H7 (cell line): ENCODE data around the gene TTPAL. TPM values are rescaled to one million over a fixed set of nuclear protein-coding genes. Genes with fewer than 3 reads are reported as not detected.

ENCODE experiments used
- DNase-seq: peaks from one replicate; pipeline ENCODE4 v3.0.0; 2012
- H3K27me3 ChIP-seq: 2 replicates; pipeline ENCODE4 v1.6.0; 2011; ENCODE audit warnings: mild to moderate bottlenecking, low read length; ENCODE audit not compliant: control insufficient read depth, insufficient read depth
- H3K36me3 ChIP-seq: replicated peaks from 2 replicates; pipeline ENCODE4 v1.5.1; 2011; ENCODE audit warnings: low read length; ENCODE audit not compliant: control insufficient read depth, insufficient read depth
- H3K4me3 ChIP-seq: 2 replicates; pipeline ENCODE4 v1.5.1; 2011; ENCODE audit warnings: low read depth, mild to moderate bottlenecking, control low read depth, low read length, moderate library complexity; ENCODE audit not compliant: insufficient read depth
- total RNA-seq: library from RNA; depleted of rRNA; stranded (reverse); fragments of >200 nt; shearing (Covaris generic); gene quantifications from 2 replicates; pipeline ENCODE4 v1.2.3, GENCODE V29; 2014

Gene TTPAL
- total RNA-seq, 1 experiment from 2014 or later: 3.6 TPM

DNA sequence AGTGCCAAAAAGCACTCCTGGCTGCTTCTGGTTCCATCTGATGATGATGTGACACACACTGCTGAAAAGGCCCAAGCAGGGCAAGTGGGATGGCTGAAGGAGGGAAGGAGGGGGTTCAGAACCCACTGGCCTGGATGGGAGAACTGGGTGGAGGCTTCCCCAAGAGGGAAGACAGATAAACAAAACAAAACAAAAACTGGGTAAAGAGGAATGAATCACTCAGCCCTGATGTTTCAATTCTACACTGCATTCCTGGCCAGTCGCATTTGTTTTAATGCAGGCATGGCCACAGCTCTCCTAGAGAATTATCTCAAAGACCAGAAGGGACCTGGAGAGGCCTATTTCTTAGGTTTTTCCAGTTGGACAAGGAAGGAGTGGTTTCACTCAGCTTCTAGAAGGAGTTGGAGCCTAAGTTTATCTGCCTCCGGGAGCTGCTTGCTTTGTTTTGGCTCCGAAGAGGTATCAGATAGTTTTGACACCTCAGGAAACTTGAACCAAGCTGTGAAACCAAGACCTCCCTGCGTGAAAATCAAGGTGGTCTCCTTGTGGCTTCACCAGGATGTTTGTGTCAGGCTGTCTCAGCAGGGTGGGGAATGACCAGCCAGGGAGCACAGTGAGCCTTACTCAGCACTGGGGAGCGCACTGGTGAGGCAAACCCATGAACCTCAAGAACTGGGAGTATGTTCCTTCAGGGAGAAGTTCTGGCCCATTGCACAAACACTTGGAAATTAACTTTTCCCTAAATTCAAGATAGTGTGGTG, 16.1 kb downstream of the TTPAL start:
- no peak for DNase-seq
- Histone ChIP-seq H3K36me3 (peaks cover 15% of the 10 kb centered on the region), H3K4me3 (no peak overlapping the region), H3K27me3 (no peaks in the 10 kb centered on the region)

DNA sequence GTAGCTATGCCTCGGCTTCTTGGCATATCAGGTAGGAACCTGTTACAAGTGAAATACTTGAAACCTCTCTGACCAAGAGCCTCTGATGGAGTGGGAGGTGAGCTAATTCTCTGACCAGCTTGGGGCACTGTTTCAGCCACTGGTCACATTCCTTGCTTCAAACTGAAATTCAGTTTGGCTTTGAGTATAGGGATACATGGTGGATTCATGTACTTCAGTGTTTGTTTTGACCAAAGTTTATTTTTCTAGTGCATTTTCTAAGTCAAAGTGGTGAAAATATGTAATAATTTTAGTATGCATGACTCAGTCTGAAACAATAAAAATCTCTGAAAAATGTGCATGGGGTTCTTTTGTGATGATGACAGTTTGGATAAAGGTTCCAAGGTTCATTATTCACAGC, 18.6 kb downstream of the TTPAL start:
- H3K4me3 ChIP-seq: no peak overlapping the region
- peaks cover 16% of the 10 kb centered on the region for H3K36me3 ChIP-seq
- no peaks in the 10 kb centered on the region for H3K27me3 ChIP-seq
- DNase-seq: no peak

GRCh38 chr20:44494681-44495080, 19.0 kb downstream of the TTPAL start:
- no peak for DNase-seq
- no peak overlapping the region for H3K4me3 ChIP-seq
- peaks cover 14% of the 10 kb centered on the region for H3K36me3 ChIP-seq
- no peaks in the 10 kb centered on the region for H3K27me3 ChIP-seq

- Histone ChIP-seq H3K4me3 (no peak overlapping the region), H3K36me3 (peaks cover 12% of the 10 kb centered on the region), H3K27me3 (no peaks in the 10 kb centered on the region)
- no peak for DNase-seq
These were observed 19.6 kb downstream of the TTPAL start for GRCh38 chr20:44495257-44495656.

DNA sequence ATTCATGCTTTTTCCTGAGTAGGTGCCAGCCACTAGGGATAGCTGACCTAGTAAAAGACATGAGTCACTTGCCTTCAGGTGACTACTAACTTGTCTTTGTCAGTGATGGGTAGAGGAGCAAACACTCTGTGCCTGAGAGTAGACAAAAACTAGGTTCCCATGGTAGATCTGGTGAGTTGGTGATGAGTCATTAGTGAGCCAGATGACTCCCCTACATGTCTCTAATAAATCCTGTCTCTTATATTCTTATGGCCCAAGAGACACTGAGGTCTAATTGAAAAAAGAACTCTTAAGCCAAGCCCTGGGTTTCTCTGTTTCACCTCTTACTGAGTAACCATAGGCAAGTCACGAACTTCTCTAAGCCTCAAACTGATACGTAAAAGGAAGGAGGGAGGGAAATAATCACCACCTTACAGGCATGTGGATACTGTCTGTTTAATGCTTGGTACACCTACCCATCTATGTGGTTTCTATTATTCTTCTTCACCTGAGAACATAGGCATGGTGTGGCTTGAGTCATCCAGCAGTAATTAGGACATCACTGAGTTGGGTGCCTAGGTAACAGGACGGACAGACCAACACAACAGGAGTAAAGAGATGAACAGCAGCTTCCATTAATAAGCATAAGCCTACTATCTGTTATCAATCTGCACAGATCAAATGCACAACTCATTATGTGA, 20.3 kb downstream of the TTPAL start:
- Histone ChIP-seq H3K27me3 (no peaks in the 10 kb centered on the region), H3K36me3 (peaks cover 16% of the 10 kb centered on the region), H3K4me3 (no peak overlapping the region)
- no peak for DNase-seq

DNA sequence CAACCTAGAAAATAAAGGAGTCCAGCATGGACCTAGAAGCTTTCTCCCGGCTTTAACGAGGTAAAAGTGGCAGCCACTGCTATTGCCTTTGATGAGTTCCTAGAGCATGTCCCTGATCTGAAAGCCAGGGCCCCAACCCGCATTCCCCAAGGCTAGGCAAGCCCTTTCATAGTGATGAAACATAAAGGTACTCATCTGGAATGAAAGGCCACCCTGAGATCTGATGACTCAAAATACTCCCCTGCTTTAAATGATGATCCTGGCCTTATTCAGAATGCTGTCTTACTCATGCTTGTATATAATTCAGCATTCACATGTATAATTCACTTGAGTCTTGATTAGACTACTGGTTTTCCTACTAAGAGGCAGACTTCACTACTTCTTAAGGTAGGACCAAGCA, 21.3 kb downstream of the TTPAL start:
- Histone ChIP-seq H3K27me3 (no peaks in the 10 kb centered on the region), H3K4me3 (no peak overlapping the region), H3K36me3 (peaks cover 20% of the 10 kb centered on the region)
- no peak for DNase-seq

- no peak for DNase-seq
- H3K36me3 ChIP-seq: peaks cover 22% of the 10 kb centered on the region
- H3K4me3 ChIP-seq: no peak overlapping the region
- H3K27me3 ChIP-seq: no peaks in the 10 kb centered on the region
These were observed 22.1 kb downstream of the TTPAL start for GRCh38 chr20:44497761-44498160.

- peaks cover 25% of the 10 kb centered on the region for H3K36me3 ChIP-seq
- no peak for DNase-seq
These were observed 24.5 kb downstream of the TTPAL start for GRCh38 chr20:44500221-44500620.

DNA sequence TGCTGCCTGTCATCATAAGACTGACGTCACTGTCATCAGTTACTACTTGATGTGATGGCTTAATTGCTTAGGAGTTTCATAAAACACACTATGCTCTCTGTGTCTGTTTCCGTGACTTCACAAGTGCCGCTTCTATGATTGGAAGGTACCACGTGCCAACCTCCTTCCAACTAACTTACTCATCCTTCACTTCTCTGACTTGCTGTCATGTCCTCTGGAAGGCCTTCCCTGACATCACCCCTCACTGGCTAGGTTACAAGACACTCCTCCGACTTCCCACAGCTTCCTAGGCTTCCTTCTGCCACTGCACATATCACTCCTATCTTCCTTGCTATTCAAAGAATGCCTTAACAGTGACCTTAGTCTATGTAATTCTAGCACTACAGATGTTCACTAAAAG, 25.8 kb downstream of the TTPAL start:
- peaks cover 23% of the 10 kb centered on the region for H3K36me3 ChIP-seq
- no peak overlapping the region for H3K4me3 ChIP-seq
- no peaks in the 10 kb centered on the region for H3K27me3 ChIP-seq
- DNase-seq: no peak

More at GRCh38 chr20:44500221-44500620, 24.5 kb downstream of the TTPAL start:
- no peak overlapping the region for H3K4me3 ChIP-seq
- no peaks in the 10 kb centered on the region for H3K27me3 ChIP-seq

DNA sequence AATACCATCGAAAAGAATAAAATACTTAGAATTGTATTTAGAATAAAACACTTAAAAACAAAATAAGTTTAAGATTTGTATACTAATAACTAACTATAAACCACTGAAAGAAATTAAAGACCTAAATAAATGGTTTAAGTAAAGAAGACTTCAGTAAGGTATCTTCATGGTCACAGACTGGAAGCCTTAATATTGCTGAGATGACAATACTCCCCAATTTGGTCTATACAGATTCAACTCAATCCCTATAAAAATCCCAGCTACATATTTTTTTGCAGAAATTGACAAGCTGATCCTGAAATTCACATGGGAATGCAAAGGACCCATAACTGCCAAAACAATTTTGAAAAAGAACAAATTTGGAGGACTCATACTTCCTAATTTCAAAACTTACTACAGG, 27.3 kb downstream of the TTPAL start:
- Histone ChIP-seq H3K36me3 (peaks cover 22% of the 10 kb centered on the region), H3K27me3 (no peaks in the 10 kb centered on the region), H3K4me3 (no peak overlapping the region)
- DNase-seq: no peak

- no peak for DNase-seq
- Histone ChIP-seq H3K4me3 (no peak overlapping the region), H3K36me3 (peaks cover 29% of the 10 kb centered on the region)
These were observed 29.0 kb downstream of the TTPAL start for GRCh38 chr20:44504402-44505307.

DNA sequence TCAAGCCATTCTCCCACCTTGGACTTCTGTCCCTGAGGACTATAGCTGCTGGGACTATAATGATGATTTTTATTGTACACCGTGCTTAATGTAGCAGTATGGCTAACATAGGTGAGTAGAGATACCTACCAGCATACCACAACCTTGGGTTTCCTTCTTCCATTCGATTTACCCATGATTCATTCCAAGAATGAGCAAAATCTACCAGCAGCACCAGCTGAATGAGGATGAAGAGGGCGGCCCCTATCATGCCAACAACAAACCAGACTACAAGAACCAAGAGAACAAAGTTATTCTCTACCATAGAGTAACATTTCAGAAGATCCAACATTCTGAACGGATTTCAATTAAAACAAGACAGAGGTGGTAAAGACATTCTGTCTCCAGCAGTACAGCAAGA, 34.1 kb downstream of the TTPAL start:
- Histone ChIP-seq H3K27me3 (no peaks in the 10 kb centered on the region), H3K4me3 (no peak overlapping the region), H3K36me3 (peaks cover 10% of the 10 kb centered on the region)
- DNase-seq: no peak

More at GRCh38 chr20:44504402-44505307, 29.0 kb downstream of the TTPAL start:
- no peaks in the 10 kb centered on the region for H3K27me3 ChIP-seq

- no peak for DNase-seq
- H3K27me3 ChIP-seq: no peaks in the 10 kb centered on the region
- peaks cover 4% of the 10 kb centered on the region for H3K36me3 ChIP-seq
- no peak overlapping the region for H3K4me3 ChIP-seq
These were observed 38.2 kb downstream of the TTPAL start for GRCh38 chr20:44513871-44514270.

- H3K4me3 ChIP-seq: no peak overlapping the region
- H3K36me3 ChIP-seq: no peaks in the 10 kb centered on the region
- no peak for DNase-seq
These were observed 40.8 kb downstream of the TTPAL start for GRCh38 chr20:44516491-44516890.

More at GRCh38 chr20:44516491-44516890, 40.8 kb downstream of the TTPAL start:
- no peaks in the 10 kb centered on the region for H3K27me3 ChIP-seq
